Mucosa of rectum (tissue), 2 donors: ENCODE data around the gene CHRNA9.

Experiments
- H3K27ac ChIP-seq, 2 donors: one replicate each; pipeline ENCODE4 v1.7.0; 2013; ENCODE audit warnings: inconsistent platforms in 2 of 2, low read depth in 2 of 2, low read length in 2 of 2
- H3K27me3 ChIP-seq, 2 donors: one replicate each; pipeline ENCODE4 v1.7.0; 2013; ENCODE audit warnings: low read length in 2 of 2; ENCODE audit not compliant: control insufficient read depth in 2 of 2, insufficient read depth in 2 of 2
- H3K36me3 ChIP-seq, 2 donors: one replicate each; pipeline ENCODE4 v1.7.0; 2013; ENCODE audit warnings: low read length in 2 of 2; ENCODE audit not compliant: control insufficient read depth in 2 of 2, insufficient read depth in 2 of 2
- H3K4me1 ChIP-seq, 2 donors: one replicate each; pipeline ENCODE4 v1.7.0; 2013; ENCODE audit warnings: low read length in 2 of 2, mild to moderate bottlenecking in 1 of 2; ENCODE audit not compliant: control insufficient read depth in 2 of 2, insufficient read depth in 2 of 2
- H3K4me3 ChIP-seq, 2 donors: one replicate each; pipeline ENCODE4 v1.7.0; 2013; ENCODE audit warnings: low read length in 2 of 2
- H3K9ac ChIP-seq, 2 donors: one replicate each; pipeline ENCODE4 v1.7.0; 2013; ENCODE audit warnings: low read length in 2 of 2, low read depth in 1 of 2, mild to moderate bottlenecking in 1 of 2
- H3K9me3 ChIP-seq, 2 donors: one replicate each; pipeline ENCODE4 v1.7.0; 2013; ENCODE audit warnings: low read length in 2 of 2; ENCODE audit not compliant: control insufficient read depth in 2 of 2
- donor health status: healthy.
- donor health status: Normal muscosa, but diverticular disease.

Gene CHRNA9

GRCh38 chr4:40335525-40335894 is 377 bp downstream of the CHRNA9 start:
- no peak overlapping the region for H3K27ac ChIP-seq
- no peaks in the 10 kb centered on the region for H3K4me1 ChIP-seq
- H3K9ac ChIP-seq, result no peak overlapping the region
- no peaks in the 10 kb centered on the region for H3K36me3 ChIP-seq
- H3K9me3 ChIP-seq, result no peaks in the 10 kb centered on the region
- no peaks in the 10 kb centered on the region for H3K27me3 ChIP-seq
- H3K4me3 ChIP-seq, result no peak overlapping the region

DNA sequence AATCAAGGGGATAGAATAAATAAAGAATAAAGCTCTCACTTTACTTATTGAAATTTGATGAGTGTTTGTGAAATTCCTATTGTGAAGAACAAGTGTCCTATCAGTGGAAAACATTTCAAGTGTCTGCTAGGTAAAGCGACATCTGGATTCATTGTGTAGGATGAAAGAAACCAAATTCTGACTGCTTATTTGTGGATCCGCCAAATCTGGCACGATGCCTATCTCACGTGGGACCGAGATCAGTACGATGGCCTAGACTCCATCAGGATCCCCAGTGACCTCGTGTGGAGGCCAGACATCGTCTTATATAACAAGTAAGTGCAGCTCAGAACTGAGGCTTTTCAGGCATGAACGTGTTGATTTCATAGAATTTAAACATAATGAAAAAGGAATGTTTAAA is 1.9 kb downstream of the CHRNA9 start:
- Histone ChIP-seq H3K36me3 (no peaks in the 10 kb centered on the region), H3K27me3 (no peaks in the 10 kb centered on the region), H3K27ac (no peak overlapping the region), H3K4me1 (no peaks in the 10 kb centered on the region), H3K9ac (no peak overlapping the region), H3K4me3 (no peak overlapping the region), H3K9me3 (no peaks in the 10 kb centered on the region)

GRCh38 chr4:40337523-40337922 is 2.4 kb downstream of the CHRNA9 start:
- H3K4me3 ChIP-seq, result no peak overlapping the region
- H3K9ac ChIP-seq, result no peak overlapping the region
- no peaks in the 10 kb centered on the region for H3K27me3 ChIP-seq
- no peaks in the 10 kb centered on the region for H3K36me3 ChIP-seq
- no peak overlapping the region for H3K27ac ChIP-seq
- no peaks in the 10 kb centered on the region for H3K4me1 ChIP-seq
- H3K9me3 ChIP-seq, result no peaks in the 10 kb centered on the region

DNA sequence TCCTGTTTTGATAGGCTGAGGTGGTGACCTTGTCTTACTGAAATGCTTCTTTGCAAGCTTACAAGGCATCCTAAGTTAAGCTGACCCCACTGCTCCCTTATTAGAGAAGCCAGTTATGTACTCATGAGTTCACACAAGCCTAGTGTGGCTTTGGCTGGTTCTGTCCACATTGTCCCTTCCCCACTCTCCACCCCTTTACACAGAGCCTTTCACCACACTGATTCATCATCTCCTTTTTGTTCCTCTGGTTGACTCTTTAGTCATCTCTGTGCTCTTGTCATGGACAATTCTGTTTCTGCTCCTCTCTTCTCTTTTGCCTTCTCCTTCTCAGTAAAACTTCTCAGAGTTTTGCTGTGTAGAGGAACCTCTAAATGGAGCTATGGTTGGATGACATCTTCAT is 4.9 kb downstream of the CHRNA9 start:
- no peaks in the 10 kb centered on the region for H3K9me3 ChIP-seq
- H3K36me3 ChIP-seq, result no peaks in the 10 kb centered on the region
- no peaks in the 10 kb centered on the region for H3K27me3 ChIP-seq
- no peak overlapping the region for H3K27ac ChIP-seq
- H3K4me1 ChIP-seq, result no peaks in the 10 kb centered on the region
- H3K9ac ChIP-seq, result no peak overlapping the region
- no peak overlapping the region for H3K4me3 ChIP-seq

DNA sequence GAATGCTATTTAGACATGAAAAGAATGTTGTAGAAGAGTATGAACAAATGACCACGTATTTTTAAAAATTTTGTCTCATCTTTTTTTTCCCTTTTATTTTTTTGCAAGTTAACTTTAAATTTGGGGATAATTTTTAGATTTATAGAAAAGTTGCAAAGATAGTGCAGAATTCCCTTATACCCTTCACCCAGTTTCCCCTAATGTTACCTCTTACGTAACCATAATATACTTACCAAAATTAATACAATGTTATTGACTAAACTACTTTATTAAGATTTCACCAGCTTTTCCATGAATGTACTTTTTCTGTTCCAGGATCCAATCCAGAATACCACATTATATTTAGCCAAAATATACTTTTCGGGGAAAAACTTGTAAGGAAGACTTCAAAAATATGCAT is 12.3 kb downstream of the CHRNA9 start:
- H3K27ac ChIP-seq, result no peak overlapping the region
- no peaks in the 10 kb centered on the region for H3K4me1 ChIP-seq
- no peak overlapping the region for H3K9ac ChIP-seq
- no peak overlapping the region for H3K4me3 ChIP-seq
- no peaks in the 10 kb centered on the region for H3K9me3 ChIP-seq
- no peaks in the 10 kb centered on the region for H3K36me3 ChIP-seq
- no peaks in the 10 kb centered on the region for H3K27me3 ChIP-seq

DNA sequence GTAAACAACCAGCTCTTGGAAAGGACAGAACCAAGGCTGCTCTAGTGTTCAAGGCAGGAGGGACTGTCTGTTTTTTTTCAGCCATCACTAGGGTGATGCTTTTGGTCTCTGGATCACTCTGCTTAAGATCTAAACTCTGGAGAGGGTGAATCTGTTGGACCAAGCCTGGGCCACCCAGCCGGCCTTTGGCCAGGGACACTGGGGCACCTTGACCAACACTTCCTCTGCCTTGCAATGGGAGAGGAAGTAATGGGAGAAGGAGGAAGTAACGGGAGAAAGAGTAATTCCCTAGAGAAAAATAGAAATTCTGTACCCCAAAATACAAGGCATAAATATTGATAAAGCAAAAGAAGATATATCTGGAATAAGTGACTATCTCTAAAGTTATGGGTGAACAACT is 12.9 kb downstream of the CHRNA9 start:
- H3K4me3 ChIP-seq, result no peak overlapping the region
- no peaks in the 10 kb centered on the region for H3K27me3 ChIP-seq
- H3K4me1 ChIP-seq, result no peaks in the 10 kb centered on the region
- H3K9me3 ChIP-seq, result no peaks in the 10 kb centered on the region
- H3K27ac ChIP-seq, result no peak overlapping the region
- no peaks in the 10 kb centered on the region for H3K36me3 ChIP-seq
- no peak overlapping the region for H3K9ac ChIP-seq

GRCh38 chr4:40349561-40350198 is 14.5 kb downstream of the CHRNA9 start:
- peak overlapping the region; percentile 52 to 61 for H3K27ac ChIP-seq
- no peaks in the 10 kb centered on the region for H3K4me1 ChIP-seq
- H3K9ac ChIP-seq, result no peak overlapping the region
- no peaks in the 10 kb centered on the region for H3K9me3 ChIP-seq
- H3K36me3 ChIP-seq, result no peaks in the 10 kb centered on the region
- H3K27me3 ChIP-seq, result no peaks in the 10 kb centered on the region
- H3K4me3 ChIP-seq, result no peak overlapping the region

DNA sequence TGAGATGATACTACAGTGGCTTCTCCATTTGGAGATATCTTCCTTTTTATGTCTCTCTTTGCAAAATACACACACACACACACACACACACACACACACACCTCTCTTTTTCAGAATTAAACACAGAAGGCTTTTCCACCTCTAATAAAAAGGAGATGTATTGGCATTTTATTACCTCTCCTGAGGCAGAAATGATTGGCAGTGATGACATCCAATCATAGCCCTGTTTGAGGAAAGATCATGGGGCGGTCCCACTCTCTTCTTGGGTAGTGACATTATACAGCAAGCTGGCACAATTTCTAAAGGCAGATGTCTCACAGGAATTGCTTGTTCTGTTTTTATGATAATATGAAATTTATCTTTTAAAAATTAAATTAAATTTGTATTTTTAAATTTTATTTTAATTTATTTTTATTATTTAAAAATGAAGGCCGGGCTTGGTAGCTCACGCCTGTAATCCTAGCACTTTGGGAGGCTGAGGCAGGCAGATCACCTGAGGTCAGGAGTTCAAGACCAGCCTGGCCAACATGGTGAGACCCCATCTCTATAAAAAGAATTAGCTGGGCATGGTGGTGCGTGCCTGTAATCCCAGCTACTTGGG is 15.6 kb downstream of the CHRNA9 start:
- H3K27me3 ChIP-seq, result no peaks in the 10 kb centered on the region
- H3K27ac ChIP-seq, result peak overlapping the region; percentile 49 to 62

DNA sequence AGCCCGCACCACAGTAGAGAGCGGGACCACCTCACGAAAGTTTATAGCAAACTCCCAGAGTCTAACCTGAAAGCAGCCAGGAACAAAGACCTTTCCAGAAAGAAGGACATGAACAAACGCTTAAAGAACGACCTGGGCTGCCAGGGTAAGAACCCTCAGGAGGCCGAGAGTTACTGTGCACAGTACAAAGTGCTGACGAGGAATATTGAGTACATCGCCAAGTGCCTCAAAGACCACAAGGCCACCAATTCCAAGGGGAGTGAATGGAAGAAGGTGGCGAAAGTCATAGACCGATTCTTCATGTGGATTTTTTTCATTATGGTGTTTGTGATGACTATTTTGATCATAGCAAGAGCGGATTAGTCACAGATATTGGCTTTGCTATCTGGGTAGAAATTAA is 19.0 kb downstream of the CHRNA9 start:
- H3K27ac ChIP-seq, result no peak overlapping the region
- H3K9me3 ChIP-seq, result no peaks in the 10 kb centered on the region
- no peaks in the 10 kb centered on the region for H3K27me3 ChIP-seq
- no peak overlapping the region for H3K9ac ChIP-seq
- H3K36me3 ChIP-seq, result no peaks in the 10 kb centered on the region
- no peak overlapping the region for H3K4me3 ChIP-seq
- no peaks in the 10 kb centered on the region for H3K4me1 ChIP-seq

More for the DNA sequence above, 15.6 kb downstream of the CHRNA9 start:
- no peaks in the 10 kb centered on the region for H3K4me1 ChIP-seq
- H3K36me3 ChIP-seq, result no peaks in the 10 kb centered on the region
- no peak overlapping the region for H3K9ac ChIP-seq
- no peaks in the 10 kb centered on the region for H3K9me3 ChIP-seq
- H3K4me3 ChIP-seq, result no peak overlapping the region

DNA sequence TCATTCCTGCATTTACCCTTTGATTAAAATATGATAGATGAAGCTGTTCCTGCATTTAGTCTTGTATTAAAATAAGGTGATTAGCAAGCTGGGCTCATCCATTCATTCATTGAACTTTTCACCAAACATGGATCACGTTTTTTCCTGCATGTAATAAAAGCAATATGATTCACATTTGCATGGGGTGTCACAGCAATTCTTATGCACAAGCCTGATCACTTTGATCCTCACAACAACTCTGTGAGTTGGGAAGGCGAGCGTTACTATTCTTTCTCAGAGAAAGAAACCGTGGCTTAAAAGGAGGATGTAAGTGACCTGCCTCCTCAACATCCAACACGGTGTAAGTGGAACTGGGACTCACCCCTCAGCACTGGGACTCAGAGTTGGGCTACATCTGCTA is 20.0 kb downstream of the CHRNA9 start:
- no peaks in the 10 kb centered on the region for H3K36me3 ChIP-seq
- no peak overlapping the region for H3K27ac ChIP-seq
- H3K4me1 ChIP-seq, result no peaks in the 10 kb centered on the region
- H3K27me3 ChIP-seq, result no peaks in the 10 kb centered on the region
- no peaks in the 10 kb centered on the region for H3K9me3 ChIP-seq
- H3K4me3 ChIP-seq, result no peak overlapping the region
- no peak overlapping the region for H3K9ac ChIP-seq
